Activated CD4-positive, CD25-positive, alpha-beta regulatory T cell treated with anti-CD3 and anti-CD28 coated beads, Interleukin-2, amount 50 U/mL, for 24 hours (primary cell): Measurements from ENCODE around the gene HDDC2.
"Not testable (repeated sequence)": the region's sequence is repeated elsewhere in the genome, so short reads cannot be mapped to it uniquely, and the experiment has no call there.

Experiments
- ATAC-seq, 2 donors: fragments of 150-1000 bp; cut with Tn5 transposase; one replicate each; pipeline ENCODE4 v1.10.0; 2021; ENCODE audit warnings: mild to moderate bottlenecking in 1 of 2, moderate library complexity in 1 of 2

HDDC2 gene

GRCh38 chr6:125306756-125307149 lies 5.0 kb upstream of the HDDC2 start:
- ATAC-seq = no peak

- ATAC-seq = no peak
These were observed 3.3 kb upstream of the HDDC2 start for GRCh38 chr6:125304970-125305660.

- no peak for ATAC-seq
These were observed 1.7 kb upstream of the HDDC2 start for GRCh38 chr6:125303512-125303854.

- ATAC-seq = no peak
These were observed 1.2 kb upstream of the HDDC2 start for GRCh38 chr6:125302840-125303511.

GRCh38 chr6:125300992-125301434 lies 754 bp downstream of the HDDC2 start:
- ATAC-seq = no peak

- peak; percentile 60 to 69 for ATAC-seq
These were observed 2.5 kb downstream of the HDDC2 start for GRCh38 chr6:125299257-125299656.

GRCh38 chr6:125296471-125296870 lies 5.3 kb downstream of the HDDC2 start:
- ATAC-seq = no peak

- ATAC-seq = no peak
These were observed 6.8 kb downstream of the HDDC2 start for GRCh38 chr6:125294925-125295324.

- no peak for ATAC-seq
These were observed 7.7 kb downstream of the HDDC2 start for GRCh38 chr6:125294036-125294435.

GRCh38 chr6:125293587-125293986 lies 8.2 kb downstream of the HDDC2 start:
- no peak for ATAC-seq

- ATAC-seq = no peak
These were observed 14.0 kb downstream of the HDDC2 start for GRCh38 chr6:125287718-125288117.

- no peak for ATAC-seq
These were observed 15.8 kb downstream of the HDDC2 start for GRCh38 chr6:125285936-125286335.

GRCh38 chr6:125285353-125285752 lies 16.4 kb downstream of the HDDC2 start:
- ATAC-seq = no peak

GRCh38 chr6:125282470-125282869 lies 19.3 kb downstream of the HDDC2 start:
- not testable (repeated sequence) for ATAC-seq

- ATAC-seq = not testable (repeated sequence)
These were observed 21.3 kb downstream of the HDDC2 start for GRCh38 chr6:125280370-125281035.

- ATAC-seq = no peak
These were observed 21.8 kb downstream of the HDDC2 start for GRCh38 chr6:125279961-125280360.

GRCh38 chr6:125277838-125278237 lies 23.9 kb downstream of the HDDC2 start:
- ATAC-seq = no peak

- no peak for ATAC-seq
These were observed 26.0 kb downstream of the HDDC2 start for GRCh38 chr6:125275779-125276178.

- no peak for ATAC-seq
These were observed 26.8 kb downstream of the HDDC2 start for GRCh38 chr6:125274935-125275334.

- no peak for ATAC-seq
These were observed 27.8 kb downstream of the HDDC2 start for GRCh38 chr6:125273965-125274364.

- no peak for ATAC-seq
These were observed 28.5 kb downstream of the HDDC2 start for GRCh38 chr6:125273251-125273650.

- ATAC-seq = no peak
These were observed 30.1 kb downstream of the HDDC2 start for GRCh38 chr6:125271486-125272159.

- ATAC-seq = no peak
These were observed 31.4 kb downstream of the HDDC2 start for GRCh38 chr6:125270380-125270779.
